Mesenchymal stem cell (in vitro differentiated cells and primary cell): ENCODE measurements around the gene NRG3.
A peak's percentile ranks its signal among the peaks of the same experiment; 100 is the strongest.

Experiments
- DNase-seq: peaks from one replicate; pipeline ENCODE4 v3.0.0-alpha.2; 2013
- H2AFZ ChIP-seq: one replicate; pipeline ENCODE4 v1.6.1; 2013; ENCODE audit warnings: low read depth, mild to moderate bottlenecking, control low read depth, inconsistent platforms, low read length, moderate library complexity
- H2AK5ac ChIP-seq: 2 replicates; pipeline ENCODE4 v1.6.1; 2013; ENCODE audit warnings: low read length, moderate library complexity, mild to moderate bottlenecking, inconsistent platforms; ENCODE audit not compliant: severe bottlenecking
- H2BK120ac ChIP-seq: one replicate; pipeline ENCODE4 v1.6.1; 2013; ENCODE audit warnings: low read depth, mild to moderate bottlenecking, inconsistent platforms, low read length, moderate library complexity
- H2BK12ac ChIP-seq, 2 experiments: one replicate each; pipeline ENCODE4 v1.6.1; 2013; ENCODE audit warnings: inconsistent platforms in 2 of 2, low read length in 2 of 2, mild to moderate bottlenecking in 2 of 2, moderate library complexity in 2 of 2, control low read depth in 1 of 2
- H2BK15ac ChIP-seq: one replicate; pipeline ENCODE4 v1.6.1; 2013; ENCODE audit warnings: mild to moderate bottlenecking, low read depth, inconsistent platforms; ENCODE audit not compliant: poor library complexity, severe bottlenecking
- H2BK5ac ChIP-seq: 2 replicates; pipeline ENCODE4 v1.6.1; 2013; ENCODE audit warnings: low read depth, mild to moderate bottlenecking, low read length, control low read depth, inconsistent platforms; ENCODE audit not compliant: poor library complexity, severe bottlenecking
- H3K14ac ChIP-seq, 2 experiments: one replicate each; pipeline ENCODE4 v1.6.1; 2013; ENCODE audit warnings: inconsistent platforms in 2 of 2, low read length in 2 of 2, control low read depth in 1 of 2, mild to moderate bottlenecking in 1 of 2, moderate library complexity in 1 of 2
- H3K18ac ChIP-seq, 2 experiments: one replicate each; pipeline ENCODE4 v1.6.1; 2013; ENCODE audit warnings: inconsistent platforms in 2 of 2, low read length in 2 of 2, control low read depth in 1 of 2, low read depth in 1 of 2, mild to moderate bottlenecking in 1 of 2
- H3K23ac ChIP-seq, 2 experiments: one replicate each; pipeline ENCODE4 v1.6.1; 2013; ENCODE audit warnings: inconsistent platforms in 2 of 2, low read length in 2 of 2, mild to moderate bottlenecking in 2 of 2, moderate library complexity in 2 of 2, control low read depth in 1 of 2
- H3K27ac ChIP-seq: 2 replicates; pipeline ENCODE4 v1.5.1; 2013; ENCODE audit warnings: mild to moderate bottlenecking, moderate library complexity, low read length, control low read depth, inconsistent platforms; ENCODE audit not compliant: poor library complexity, severe bottlenecking
- H3K27me3 ChIP-seq, 2 experiments: 2 replicates each; pipeline versions ENCODE4 v1.6.1 to v1.7.0; 2013; ENCODE audit warnings: low read length in 2 of 2, mild to moderate bottlenecking in 2 of 2, moderate library complexity in 2 of 2, control low read depth in 1 of 2, inconsistent platforms in 1 of 2; ENCODE audit not compliant: control insufficient read depth in 1 of 2, insufficient read depth in 1 of 2
- H3K36me3 ChIP-seq, 2 experiments: 2 replicates each; pipeline versions ENCODE4 v1.6.1 to v1.7.0; 2013; ENCODE audit warnings: low read length in 2 of 2, control low read depth in 1 of 2, inconsistent platforms in 1 of 2, low read depth in 1 of 2, mild to moderate bottlenecking in 1 of 2; ENCODE audit not compliant: insufficient read depth in 2 of 2, control insufficient read depth in 1 of 2
- H3K4ac ChIP-seq, 2 experiments: one replicate each; pipeline ENCODE4 v1.6.1; 2013; ENCODE audit warnings: inconsistent platforms in 2 of 2, low read length in 2 of 2, mild to moderate bottlenecking in 2 of 2, moderate library complexity in 2 of 2, control low read depth in 1 of 2, low read depth in 1 of 2
- H3K4me1 ChIP-seq: 2 replicates; pipeline ENCODE4 v1.6.1; 2013; ENCODE audit warnings: low read depth, low read length, control low read depth; ENCODE audit not compliant: control insufficient read depth, insufficient read depth
- H3K4me2 ChIP-seq: 2 replicates; pipeline ENCODE4 v1.6.1; 2013; ENCODE audit warnings: low read length, mild to moderate bottlenecking, inconsistent platforms; ENCODE audit not compliant: poor library complexity, severe bottlenecking
- H3K4me3 ChIP-seq, 2 experiments: 2 replicates each; pipeline versions ENCODE4 v1.5.1 to v1.7.0; 2013; ENCODE audit warnings: low read length in 2 of 2, mild to moderate bottlenecking in 2 of 2, control low read depth in 1 of 2, low read depth in 1 of 2; ENCODE audit not compliant: insufficient read depth in 1 of 2
- H3K79me1 ChIP-seq: replicated peaks from 2 replicates; pipeline ENCODE4 v1.6.1; 2013; ENCODE audit warnings: mild to moderate bottlenecking, control low read depth, low read length, inconsistent platforms; ENCODE audit not compliant: poor library complexity, severe bottlenecking
- H3K9ac ChIP-seq: 2 replicates; pipeline ENCODE4 v1.7.0; 2013; ENCODE audit warnings: mild to moderate bottlenecking, low read length, moderate library complexity
- H3K9me3 ChIP-seq: 2 replicates; pipeline ENCODE4 v1.7.0; 2013; ENCODE audit warnings: mild to moderate bottlenecking, low read length; ENCODE audit not compliant: control insufficient read depth
- H4K8ac ChIP-seq: one replicate; pipeline ENCODE4 v1.6.1; 2013; ENCODE audit warnings: inconsistent platforms, mild to moderate bottlenecking, low read length, moderate library complexity
- H4K91ac ChIP-seq: one replicate; pipeline ENCODE4 v1.6.1; 2013; ENCODE audit warnings: mild to moderate bottlenecking, low read length, inconsistent platforms
- WGBS: methylation state at CpG from one replicate; pipeline ENCODE4 v1.1.7; 2013; ENCODE audit warnings: mixed read lengths; 5-methylcytosine and 5-hydroxymethylcytosine counted together

Gene NRG3

DNA sequence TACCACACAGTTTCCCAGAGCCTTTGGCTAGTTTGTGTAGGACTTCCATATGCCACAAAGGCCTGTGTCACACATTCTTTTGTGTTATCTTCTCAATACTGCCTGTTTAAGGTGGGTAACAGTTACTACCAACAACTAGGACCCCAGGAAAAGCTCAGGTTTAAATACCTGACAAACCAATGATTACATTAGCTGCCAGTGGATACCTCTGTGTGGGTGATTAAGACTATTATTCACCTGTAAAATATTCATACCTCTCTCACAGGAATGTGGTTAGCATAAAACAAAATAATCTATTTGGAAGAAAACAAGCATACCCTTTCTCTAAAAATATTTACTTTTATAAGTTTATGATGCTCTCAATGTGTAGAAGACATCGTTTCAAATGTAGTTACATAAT is 1007.7 kb downstream of the NRG3 start:
- H3K36me3 ChIP-seq, result no peaks in the 10 kb centered on the region

DNA sequence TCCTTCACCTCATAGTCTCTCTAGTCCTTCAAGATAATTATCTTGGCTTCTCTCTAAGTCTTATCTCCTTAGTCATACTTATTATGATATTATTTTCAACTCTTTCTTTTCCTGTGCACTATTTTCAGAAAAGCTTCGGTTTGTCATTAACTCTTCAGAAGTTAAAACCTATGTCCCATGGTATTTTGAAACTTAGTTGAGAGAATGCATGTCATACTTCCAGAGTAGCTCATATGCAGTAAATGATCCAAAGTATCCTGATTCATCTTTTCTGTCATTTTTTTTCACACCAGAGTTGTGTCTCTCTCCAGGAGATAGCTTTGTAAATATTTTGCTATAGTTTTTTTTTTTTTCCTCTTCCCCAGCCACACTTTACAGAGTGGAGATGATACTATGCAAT is 1008.6 kb downstream of the NRG3 start:
- Histone ChIP-seq H2AK5ac (no peak overlapping the region), H2AFZ (no peak overlapping the region), H2BK12ac (no peak overlapping the region), H3K23ac (no peak overlapping the region), H3K79me1 (no peaks in the 10 kb centered on the region), H2BK15ac (no peak overlapping the region), H3K4ac (no peak overlapping the region), H3K27me3 (no peaks in the 10 kb centered on the region), H2BK5ac (no peak overlapping the region), H4K91ac (no peak overlapping the region), H3K9me3 (no peaks in the 10 kb centered on the region), H3K4me1 (no peaks in the 10 kb centered on the region), H3K4me3 (no peak overlapping the region), H3K18ac (no peak overlapping the region), H2BK120ac (no peak overlapping the region), H3K27ac (no peak overlapping the region), H3K14ac (no peak overlapping the region), H4K8ac (no peak overlapping the region), H3K4me2 (no peak overlapping the region), H3K9ac (no peak overlapping the region), H3K36me3 (no peaks in the 10 kb centered on the region)
- no CpG with 5 or more reads among the region's 1 CpG for WGBS
- DNase-seq, result no peak

More for the DNA sequence above, 1007.7 kb downstream of the NRG3 start:
- Histone ChIP-seq H2BK12ac (no peak overlapping the region), H4K91ac (no peak overlapping the region), H2AFZ (no peak overlapping the region), H2BK15ac (no peak overlapping the region), H3K79me1 (no peaks in the 10 kb centered on the region), H3K4me3 (no peak overlapping the region), H3K4me2 (no peak overlapping the region), H3K18ac (no peak overlapping the region), H2BK5ac (no peak overlapping the region), H3K4me1 (no peaks in the 10 kb centered on the region), H3K4ac (no peak overlapping the region), H2BK120ac (no peak overlapping the region), H4K8ac (no peak overlapping the region), H3K14ac (no peak overlapping the region), H3K9me3 (no peaks in the 10 kb centered on the region), H3K27ac (no peak overlapping the region), H3K23ac (no peak overlapping the region), H3K9ac (no peak overlapping the region), H2AK5ac (no peak overlapping the region), H3K27me3 (no peaks in the 10 kb centered on the region)
- DNase-seq, result no peak
- WGBS, result no CpG with 5 or more reads among the region's 1 CpG

DNA sequence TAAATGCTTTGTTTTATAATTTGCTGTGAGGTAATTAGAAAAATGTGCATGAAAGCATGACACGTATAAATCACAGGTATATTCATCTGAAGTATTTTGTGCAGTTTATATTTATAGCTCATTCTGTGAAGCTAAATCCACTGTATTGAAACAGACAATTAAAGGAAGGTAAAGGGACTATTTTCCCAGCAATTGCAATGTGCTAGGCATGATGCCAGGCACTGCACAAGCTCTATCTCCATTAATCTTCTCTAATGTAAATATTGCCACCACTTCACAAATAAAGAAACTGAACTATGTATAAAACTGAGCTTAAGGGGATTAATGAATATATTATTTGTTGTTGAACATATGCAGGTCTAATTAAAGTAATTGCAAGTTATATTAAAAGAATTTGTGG is 1012.5 kb downstream of the NRG3 start:
- Histone ChIP-seq H3K79me1 (no peaks in the 10 kb centered on the region), H2BK12ac (no peak overlapping the region), H3K4me2 (no peak overlapping the region), H2AK5ac (no peak overlapping the region), H3K27ac (no peak overlapping the region), H3K18ac (no peak overlapping the region), H4K91ac (no peak overlapping the region), H3K4me3 (no peak overlapping the region), H3K4me1 (no peaks in the 10 kb centered on the region), H3K4ac (no peak overlapping the region), H2BK5ac (no peak overlapping the region), H3K36me3 (no peaks in the 10 kb centered on the region), H3K14ac (no peak overlapping the region), H3K23ac (no peak overlapping the region), H2BK15ac (no peak overlapping the region), H3K9me3 (no peaks in the 10 kb centered on the region), H3K9ac (no peak overlapping the region), H2BK120ac (no peak overlapping the region), H2AFZ (no peak overlapping the region), H3K27me3 (no peaks in the 10 kb centered on the region), H4K8ac (no peak overlapping the region)
- 100% methylated on average over 1 of the region's 1 CpG for WGBS
- DNase-seq, result no peak

DNA sequence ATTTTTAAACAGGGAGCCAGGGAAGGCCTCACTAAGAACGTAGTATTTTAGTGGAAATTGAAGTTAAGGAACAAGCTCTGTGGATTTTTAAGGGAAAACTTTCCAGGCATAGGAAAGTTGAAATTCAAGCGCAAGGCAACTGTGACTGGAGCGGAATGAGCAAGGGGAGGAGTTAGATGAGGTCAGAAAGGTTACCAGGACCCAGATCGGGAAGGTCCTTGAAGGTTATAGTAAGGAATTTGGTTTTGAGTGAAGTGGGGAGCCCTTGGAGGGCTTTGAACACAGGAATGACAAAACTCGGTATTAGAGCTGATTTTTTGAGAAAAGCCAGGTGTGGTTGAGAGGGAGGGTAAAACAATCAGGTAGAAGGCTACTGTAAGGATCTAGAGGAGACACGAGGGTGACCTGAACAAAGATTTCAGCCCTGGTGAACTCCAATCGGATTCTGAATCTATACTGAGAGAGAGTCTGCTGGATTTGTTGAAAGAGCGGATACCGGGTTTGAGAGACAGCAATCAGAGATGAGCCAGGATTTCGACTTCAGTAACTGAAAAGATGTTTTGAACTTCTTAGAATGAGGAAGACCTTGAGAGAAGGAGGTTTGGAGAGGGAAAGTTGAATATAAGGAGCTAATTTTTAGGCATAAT is 1013.9 kb downstream of the NRG3 start:
- Histone ChIP-seq H2BK5ac (no peak overlapping the region), H4K91ac (no peak overlapping the region), H3K9ac (no peak overlapping the region), H2AFZ (no peak overlapping the region), H3K4ac (no peak overlapping the region), H2BK15ac (no peak overlapping the region), H3K23ac (no peak overlapping the region), H3K36me3 (no peaks in the 10 kb centered on the region), H3K18ac (peak overlapping the region in 1 of 2 experiments; percentile 6), H3K27ac (no peak overlapping the region), H3K79me1 (no peaks in the 10 kb centered on the region), H3K4me3 (no peak overlapping the region), H3K9me3 (no peaks in the 10 kb centered on the region), H4K8ac (no peak overlapping the region), H2BK120ac (no peak overlapping the region), H3K4me2 (no peak overlapping the region), H3K4me1 (no peaks in the 10 kb centered on the region), H3K27me3 (no peaks in the 10 kb centered on the region), H3K14ac (no peak overlapping the region), H2BK12ac (no peak overlapping the region), H2AK5ac (no peak overlapping the region)
- 50% methylated on average over 10 of the region's 10 CpGs for WGBS
- no peak for DNase-seq
